LoVo (cell line): Measurements from ENCODE around the gene CRNN.

Experiments
- DNase-seq: peaks from one replicate; pipeline ENCODE4 v3.0.0-alpha.2; 2016; ENCODE audit warnings: low spot score

The CRNN gene

GRCh38 chr1:152413909-152414308, at the start of gene CRNN:
TSS of gene CRNN (minus strand) at chr1:152414263. CDS start at chr1:152412233, 2,030 bp downstream.
- DNase-seq, result no peak

- DNase-seq, result no peak
These were observed 48.6 kb upstream of the CRNN start for GRCh38 chr1:152462636-152463035.

- DNase-seq, result peak; percentile 68
These were observed 47.5 kb upstream of the CRNN start for GRCh38 chr1:152461544-152461943.

GRCh38 chr1:152460529-152460899, 46.5 kb upstream of the CRNN start:
- no peak for DNase-seq

GRCh38 chr1:152459596-152460528, 45.8 kb upstream of the CRNN start:
- DNase-seq, result peak; percentile 52

- DNase-seq, result peak; percentile 79
These were observed 44.5 kb upstream of the CRNN start for GRCh38 chr1:152458384-152459185.

- no peak for DNase-seq
These were observed 43.5 kb upstream of the CRNN start for GRCh38 chr1:152457561-152457960.

GRCh38 chr1:152457071-152457470, 43.0 kb upstream of the CRNN start:
- no peak for DNase-seq

- no peak for DNase-seq
These were observed 37.2 kb upstream of the CRNN start for GRCh38 chr1:152451254-152451653.

GRCh38 chr1:152449661-152450060, 35.6 kb upstream of the CRNN start:
- no peak for DNase-seq

- no peak for DNase-seq
These were observed 34.4 kb upstream of the CRNN start for GRCh38 chr1:152448496-152448895.

- DNase-seq, result no peak
These were observed 34.0 kb upstream of the CRNN start for GRCh38 chr1:152448095-152448494.

- DNase-seq, result no peak
These were observed 33.4 kb upstream of the CRNN start for GRCh38 chr1:152447484-152447883.

GRCh38 chr1:152444045-152444444, 30.0 kb upstream of the CRNN start:
- DNase-seq, result no peak

GRCh38 chr1:152442765-152443164, 28.7 kb upstream of the CRNN start:
- peak; percentile 12 for DNase-seq

- no peak for DNase-seq
These were observed 28.2 kb upstream of the CRNN start for GRCh38 chr1:152442301-152442700.

GRCh38 chr1:152441756-152442155, 27.7 kb upstream of the CRNN start:
- DNase-seq, result no peak

- peak; percentile 76 for DNase-seq
These were observed 26.8 kb upstream of the CRNN start for GRCh38 chr1:152440635-152441471.

GRCh38 chr1:152436593-152437496, 22.8 kb upstream of the CRNN start:
- no peak for DNase-seq

GRCh38 chr1:152427458-152427857, 13.4 kb upstream of the CRNN start:
- DNase-seq, result no peak

- no peak for DNase-seq
These were observed 12.7 kb upstream of the CRNN start for GRCh38 chr1:152426731-152427130.
